ENCODE data around the gene SFXN5. TPM values are rescaled to one million over a fixed set of nuclear protein-coding genes. Genes with fewer than 3 reads are reported as not detected.

SFXN5 gene
- polyA plus RNA-seq, 1 donor from 2014 or later, result 5.8 TPM

- Histone ChIP-seq H3K9ac (ENCODE audit: low read length) (no peak overlapping the region), H3K79me2 (replicated peaks; ENCODE audit: insufficient read depth, low read length) (no peaks in the 10 kb centered on the region), H3K9me2 (ENCODE audit: insufficient read depth, low read length) (no peaks in the 10 kb centered on the region), H3K4me3 (ENCODE audit: low read length) (no peak overlapping the region), H3K9me3 (ENCODE audit: low read length) (no peaks in the 10 kb centered on the region), H3K4me2 (ENCODE audit: low read length) (no peak overlapping the region), H3F3A (ENCODE audit: insufficient read depth, low read length, poor library complexity, severe bottlenecking) (no peaks in the 10 kb centered on the region), H3K36me3 (ENCODE audit: insufficient read depth, low read length) (no peaks in the 10 kb centered on the region), H3K27me3 (ENCODE audit: insufficient read depth, low read depth, low read length) (no peaks in the 10 kb centered on the region), H3K27ac (ENCODE audit: low read length) (no peak overlapping the region), H2AFZ (ENCODE audit: low read depth, low read length) (no peak overlapping the region), H4K20me1 (ENCODE audit: insufficient read depth) (no peaks in the 10 kb centered on the region)
- no peak for TF ChIP-seq EP300 (conservative IDR thresholded peaks at IDR 0.05; ENCODE audit: poor library complexity, severe bottlenecking)
- TF ChIP-seq SMC3 (conservative IDR thresholded peaks at IDR 0.05; ENCODE audit: poor library complexity), result no peak
- TF ChIP-seq, protein P1, sequence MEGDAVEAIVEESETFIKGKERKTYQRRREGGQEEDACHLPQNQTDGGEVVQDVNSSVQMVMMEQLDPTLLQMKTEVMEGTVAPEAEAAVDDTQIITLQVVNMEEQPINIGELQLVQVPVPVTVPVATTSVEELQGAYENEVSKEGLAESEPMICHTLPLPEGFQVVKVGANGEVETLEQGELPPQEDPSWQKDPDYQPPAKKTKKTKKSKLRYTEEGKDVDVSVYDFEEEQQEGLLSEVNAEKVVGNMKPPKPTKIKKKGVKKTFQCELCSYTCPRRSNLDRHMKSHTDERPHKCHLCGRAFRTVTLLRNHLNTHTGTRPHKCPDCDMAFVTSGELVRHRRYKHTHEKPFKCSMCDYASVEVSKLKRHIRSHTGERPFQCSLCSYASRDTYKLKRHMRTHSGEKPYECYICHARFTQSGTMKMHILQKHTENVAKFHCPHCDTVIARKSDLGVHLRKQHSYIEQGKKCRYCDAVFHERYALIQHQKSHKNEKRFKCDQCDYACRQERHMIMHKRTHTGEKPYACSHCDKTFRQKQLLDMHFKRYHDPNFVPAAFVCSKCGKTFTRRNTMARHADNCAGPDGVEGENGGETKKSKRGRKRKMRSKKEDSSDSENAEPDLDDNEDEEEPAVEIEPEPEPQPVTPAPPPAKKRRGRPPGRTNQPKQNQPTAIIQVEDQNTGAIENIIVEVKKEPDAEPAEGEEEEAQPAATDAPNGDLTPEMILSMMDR (IDR thresholded peaks at IDR 0.05; ENCODE audit: poor library complexity, severe bottlenecking), result no peak
- no peak for TF ChIP-seq TAF1 (IDR thresholded peaks at IDR 0.05; ENCODE audit: low read depth)
- TF ChIP-seq MXI1 (conservative IDR thresholded peaks at IDR 0.05; ENCODE audit: poor library complexity, severe bottlenecking), result no peak
- TF ChIP-seq REST (IDR thresholded peaks at IDR 0.05; ENCODE audit: borderline replicate concordance), result no peak
- no peak for TF ChIP-seq EZH2 (IDR thresholded peaks at IDR 0.05; ENCODE audit: borderline replicate concordance, insufficient read depth, low read length, poor library complexity, severe bottlenecking)
- TF ChIP-seq RAD21 (conservative IDR thresholded peaks at IDR 0.05), result no peak
Observed at GRCh38 chr2:73080321-73081131, 9.0 kb upstream of the SFXN5 start.

DNA sequence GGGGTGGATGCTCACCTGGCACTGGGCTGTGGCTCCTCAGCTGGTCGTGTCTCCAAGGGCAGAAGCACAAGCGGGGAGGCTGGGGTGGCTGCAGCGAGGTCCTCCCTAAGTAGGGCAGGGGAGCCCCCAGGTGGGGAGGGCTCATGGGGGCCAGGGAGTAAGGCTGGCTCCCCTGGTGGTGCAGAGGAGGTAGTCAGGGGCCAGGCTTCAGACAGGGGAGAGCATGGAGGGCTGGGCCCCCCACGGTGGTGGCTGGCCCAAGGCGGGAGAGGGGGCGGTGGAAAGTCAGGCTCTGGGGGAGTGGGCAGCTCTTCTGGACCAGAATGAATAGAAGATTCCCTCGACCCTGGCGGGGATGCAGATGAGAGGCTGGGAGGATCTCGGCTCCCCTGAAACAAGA is 8.1 kb upstream of the SFXN5 start:
- Histone ChIP-seq H3K9me3 (ENCODE audit: low read length) (no peaks in the 10 kb centered on the region), H3K9ac (ENCODE audit: low read length) (no peak overlapping the region), H3K36me3 (ENCODE audit: insufficient read depth, low read length) (no peaks in the 10 kb centered on the region), H2AFZ (ENCODE audit: low read depth, low read length) (no peak overlapping the region), H3K4me2 (ENCODE audit: low read length) (no peak overlapping the region), H3F3A (ENCODE audit: insufficient read depth, low read length, poor library complexity, severe bottlenecking) (no peaks in the 10 kb centered on the region), H3K27me3 (ENCODE audit: insufficient read depth, low read depth, low read length) (no peaks in the 10 kb centered on the region), H3K27ac (ENCODE audit: low read length) (no peak overlapping the region), H4K20me1 (ENCODE audit: insufficient read depth) (no peaks in the 10 kb centered on the region), H3K79me2 (replicated peaks; ENCODE audit: insufficient read depth, low read length) (no peaks in the 10 kb centered on the region), H3K4me3 (ENCODE audit: low read length) (no peak overlapping the region), H3K9me2 (ENCODE audit: insufficient read depth, low read length) (no peaks in the 10 kb centered on the region)
- no peak for TF ChIP-seq POLR2AphosphoS5 (IDR thresholded peaks at IDR 0.05)
- no peak for TF ChIP-seq TAF1 (IDR thresholded peaks at IDR 0.05; ENCODE audit: low read depth)
- TF ChIP-seq EP300 (conservative IDR thresholded peaks at IDR 0.05; ENCODE audit: poor library complexity, severe bottlenecking), result no peak
- no peak for TF ChIP-seq REST (IDR thresholded peaks at IDR 0.05; ENCODE audit: borderline replicate concordance)
- TF ChIP-seq RAD21 (conservative IDR thresholded peaks at IDR 0.05), result no peak

Measured in neural cell (in vitro differentiated cells).